ENCODE measurements around the gene RGCC. TPM values are rescaled to one million over a fixed set of nuclear protein-coding genes. Genes with fewer than 3 reads are reported as not detected.

RGCC gene
- total RNA-seq, 4 donors from 2014 or later, result 68.2 to 148 (median 98.6) TPM

DNA sequence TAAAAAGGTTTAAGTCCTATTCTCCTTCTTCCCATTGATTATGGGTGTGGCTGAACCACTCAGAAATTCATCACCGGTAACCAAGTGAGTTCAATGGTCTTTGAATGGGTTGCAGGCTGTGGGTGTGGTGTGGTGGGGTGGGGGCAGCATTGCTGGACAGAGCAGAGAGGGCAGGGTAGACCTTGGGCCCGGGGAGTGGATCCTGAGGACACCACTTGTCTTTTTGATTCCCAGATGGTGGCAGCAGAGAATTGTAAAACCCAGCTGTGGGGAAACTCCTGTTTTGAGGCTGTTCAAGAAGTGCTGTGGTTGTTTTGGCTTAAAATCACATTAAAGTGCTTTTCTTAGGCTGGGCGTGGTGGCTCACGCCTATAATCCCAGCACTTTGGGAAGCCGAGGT, 45.8 kb upstream of the RGCC start:
- no peak overlapping the region for H3K4me3 ChIP-seq (ENCODE audit: low read depth, poor library complexity, severe bottlenecking)
- TF ChIP-seq POLR2A (IDR thresholded peaks at IDR 0.05), result no peak
- TF ChIP-seq, protein P1, sequence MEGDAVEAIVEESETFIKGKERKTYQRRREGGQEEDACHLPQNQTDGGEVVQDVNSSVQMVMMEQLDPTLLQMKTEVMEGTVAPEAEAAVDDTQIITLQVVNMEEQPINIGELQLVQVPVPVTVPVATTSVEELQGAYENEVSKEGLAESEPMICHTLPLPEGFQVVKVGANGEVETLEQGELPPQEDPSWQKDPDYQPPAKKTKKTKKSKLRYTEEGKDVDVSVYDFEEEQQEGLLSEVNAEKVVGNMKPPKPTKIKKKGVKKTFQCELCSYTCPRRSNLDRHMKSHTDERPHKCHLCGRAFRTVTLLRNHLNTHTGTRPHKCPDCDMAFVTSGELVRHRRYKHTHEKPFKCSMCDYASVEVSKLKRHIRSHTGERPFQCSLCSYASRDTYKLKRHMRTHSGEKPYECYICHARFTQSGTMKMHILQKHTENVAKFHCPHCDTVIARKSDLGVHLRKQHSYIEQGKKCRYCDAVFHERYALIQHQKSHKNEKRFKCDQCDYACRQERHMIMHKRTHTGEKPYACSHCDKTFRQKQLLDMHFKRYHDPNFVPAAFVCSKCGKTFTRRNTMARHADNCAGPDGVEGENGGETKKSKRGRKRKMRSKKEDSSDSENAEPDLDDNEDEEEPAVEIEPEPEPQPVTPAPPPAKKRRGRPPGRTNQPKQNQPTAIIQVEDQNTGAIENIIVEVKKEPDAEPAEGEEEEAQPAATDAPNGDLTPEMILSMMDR (IDR thresholded peaks at IDR 0.05), result no peak
- peak in 1 of 2 donors; percentile 27 for DNase-seq (ENCODE audit: low spot score in 2 of 2)
- 19 to 28% methylated on average over 5 of the region's 5 CpGs for WGBS, 2 donors
- intact Hi-C loops (cut with DNase I; ENCODE audit: low total_unique reads), result no loop called here

DNA sequence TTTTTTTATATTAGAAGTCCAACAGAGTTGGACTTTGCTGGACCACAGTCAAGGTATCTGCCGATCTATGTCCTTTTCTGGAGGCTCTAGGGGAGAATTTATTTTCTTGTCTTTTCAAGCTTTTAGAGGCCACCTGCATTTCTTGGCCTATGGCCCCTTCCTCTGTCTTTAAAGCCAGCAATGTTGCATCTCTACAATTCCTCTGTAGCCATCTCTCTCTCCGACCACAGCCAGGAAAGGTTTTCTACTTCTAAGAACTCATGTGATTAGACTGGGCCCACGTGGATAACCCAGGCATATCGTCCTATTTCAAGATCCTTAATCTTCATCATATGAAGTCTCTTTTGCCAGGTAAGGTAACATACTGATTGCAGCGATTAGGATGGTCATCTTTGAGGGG, 43.5 kb upstream of the RGCC start:
- no peak overlapping the region for H3K4me3 ChIP-seq (ENCODE audit: low read depth, poor library complexity, severe bottlenecking)
- intact Hi-C loops (cut with DNase I; ENCODE audit: low total_unique reads), result no loop called here
- WGBS, 2 donors, result 95 to 96% methylated on average over 5 of the region's 5 CpGs
- no peak for DNase-seq (ENCODE audit: low spot score in 2 of 2)
- TF ChIP-seq, protein P1 (IDR thresholded peaks at IDR 0.05), result no peak
- no peak for TF ChIP-seq POLR2A (IDR thresholded peaks at IDR 0.05)

DNA sequence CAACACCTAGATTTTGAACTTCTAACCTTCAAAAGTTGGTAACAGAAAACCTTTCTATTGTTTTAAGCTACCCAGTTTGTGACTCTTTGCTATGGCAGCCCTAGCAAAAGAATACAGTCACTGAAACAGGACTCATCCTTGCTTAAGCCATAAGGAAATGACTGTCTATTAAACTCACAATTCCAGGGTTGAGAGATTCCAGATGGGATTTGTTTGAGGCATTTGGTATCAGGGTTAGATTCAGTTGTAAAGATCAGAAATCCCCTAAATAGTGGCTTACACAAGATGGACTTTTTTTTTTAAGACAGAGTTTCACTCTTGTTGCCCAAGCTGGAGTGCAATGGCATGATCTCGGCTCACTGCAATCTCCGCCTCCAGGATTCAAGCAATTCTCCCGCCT, 41.1 kb upstream of the RGCC start:
- 27 to 33% methylated on average over 3 of the region's 3 CpGs for WGBS, 2 donors
- TF ChIP-seq, protein P1 (IDR thresholded peaks at IDR 0.05), result no peak
- TF ChIP-seq POLR2A (IDR thresholded peaks at IDR 0.05), result no peak
- no peak for DNase-seq (ENCODE audit: low spot score in 2 of 2)
- H3K4me3 ChIP-seq (ENCODE audit: low read depth, poor library complexity, severe bottlenecking), result no peak overlapping the region
- intact Hi-C loops (cut with DNase I; ENCODE audit: low total_unique reads), result no loop called here

GRCh38 chr13:41418027-41418426, 39.3 kb upstream of the RGCC start:
- DNase-seq (ENCODE audit: low spot score in 2 of 2), result no peak
- 41 to 47% methylated on average over 5 of the region's 5 CpGs for WGBS, 2 donors
- intact Hi-C loops (cut with DNase I; ENCODE audit: low total_unique reads), result no loop called here
- no peak overlapping the region for H3K4me3 ChIP-seq (ENCODE audit: low read depth, poor library complexity, severe bottlenecking)
- TF ChIP-seq POLR2A (IDR thresholded peaks at IDR 0.05), result no peak
- TF ChIP-seq, protein P1 (IDR thresholded peaks at IDR 0.05), result no peak

GRCh38 chr13:41418731-41419130, 38.6 kb upstream of the RGCC start:
- no peak for DNase-seq (ENCODE audit: low spot score in 2 of 2)
- intact Hi-C loops (cut with DNase I; ENCODE audit: low total_unique reads), result no loop called here
- H3K4me3 ChIP-seq (ENCODE audit: low read depth, poor library complexity, severe bottlenecking), result no peak overlapping the region
- TF ChIP-seq, protein P1 (IDR thresholded peaks at IDR 0.05), result no peak
- no peak for TF ChIP-seq POLR2A (IDR thresholded peaks at IDR 0.05)
- WGBS, 2 donors, result 47 to 66% methylated on average over 2 of the region's 2 CpGs

DNA sequence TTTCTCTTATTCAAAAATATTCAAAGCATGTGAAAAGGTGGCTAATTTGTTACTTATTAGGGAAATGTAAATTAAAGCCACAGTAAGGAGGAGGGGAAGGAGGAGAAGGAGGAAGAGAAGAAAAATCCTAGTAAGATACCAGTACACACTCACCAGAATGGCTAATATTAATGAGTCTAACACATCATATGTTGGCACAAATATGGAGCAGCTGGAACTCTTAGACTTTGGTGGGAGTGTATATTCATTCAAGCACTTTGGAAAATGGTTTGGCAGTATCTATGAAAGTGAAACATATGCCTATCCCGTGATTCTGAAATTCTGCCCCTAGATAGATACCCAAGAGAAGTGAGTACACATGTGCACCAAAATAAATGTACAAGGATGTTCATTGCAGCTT, 38.1 kb upstream of the RGCC start:
- DNase-seq (ENCODE audit: low spot score in 2 of 2), result no peak
- no peak for TF ChIP-seq POLR2A (IDR thresholded peaks at IDR 0.05)
- TF ChIP-seq, protein P1 (IDR thresholded peaks at IDR 0.05), result no peak
- intact Hi-C loops (cut with DNase I; ENCODE audit: low total_unique reads), result no loop called here
- 35 to 48% methylated on average over 1 of the region's 1 CpG for WGBS, 2 donors
- no peak overlapping the region for H3K4me3 ChIP-seq (ENCODE audit: low read depth, poor library complexity, severe bottlenecking)

Data from lower leg skin (tissue), 4 donors.